ENCODE data around the gene CA11. TPM values are rescaled to one million over a fixed set of nuclear protein-coding genes. Genes with fewer than 3 reads are reported as not detected.

Gene CA11
- total and polyA plus RNA-seq, 9 of the 15 experiments (the other 6 are each of a cell fraction or from before 2014, with no cell fraction given) = 2.9 to 19.9 (median 8.3) TPM

DNA sequence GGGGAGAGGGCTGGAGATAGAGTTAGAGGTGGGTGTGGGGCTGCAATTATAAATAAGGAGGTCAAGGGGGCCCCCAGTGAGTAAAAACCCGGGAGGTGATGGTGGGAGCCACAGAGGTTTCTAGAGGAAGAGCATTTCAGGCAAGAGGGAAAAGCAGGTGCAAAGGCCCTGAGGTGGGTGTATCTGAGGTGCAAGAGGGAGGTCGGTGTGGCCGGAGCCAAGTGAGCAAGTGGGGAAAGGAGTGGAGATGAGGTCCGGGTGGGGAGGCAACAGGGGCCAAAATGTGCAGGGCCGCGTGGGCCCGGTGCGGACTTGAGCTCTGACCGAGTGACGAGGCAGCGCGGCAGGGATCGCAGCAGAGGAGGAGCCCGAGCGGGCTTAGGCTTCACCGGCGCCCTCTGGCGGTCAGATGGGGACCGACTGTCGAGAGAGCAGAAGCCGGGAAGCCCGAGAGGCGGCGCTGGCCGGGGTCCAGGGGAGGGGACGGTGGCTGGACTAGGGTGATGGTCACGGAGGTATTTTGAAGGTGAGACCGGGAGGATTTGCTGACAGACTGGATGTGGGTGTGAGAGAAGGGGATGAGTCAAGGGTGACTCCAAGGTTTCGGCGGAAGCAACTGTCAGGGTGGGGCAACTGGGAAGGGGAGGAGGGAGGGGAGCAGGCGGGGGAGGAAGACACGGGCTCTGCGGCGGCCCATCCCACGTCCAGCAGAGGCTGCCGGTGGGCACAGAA, 57.2 kb downstream of the CA11 start (continued):
- peak; percentile 7; the same call in 1 of the 2 replicates for TF ChIP-seq IRF9 (tag; IDR thresholded peaks at IDR 0.05)
- TF ChIP-seq RBM39 (optimal IDR thresholded peaks at IDR 0.05; ENCODE audit: low read depth, low read length) = no peak
- TF ChIP-seq, protein P1, sequence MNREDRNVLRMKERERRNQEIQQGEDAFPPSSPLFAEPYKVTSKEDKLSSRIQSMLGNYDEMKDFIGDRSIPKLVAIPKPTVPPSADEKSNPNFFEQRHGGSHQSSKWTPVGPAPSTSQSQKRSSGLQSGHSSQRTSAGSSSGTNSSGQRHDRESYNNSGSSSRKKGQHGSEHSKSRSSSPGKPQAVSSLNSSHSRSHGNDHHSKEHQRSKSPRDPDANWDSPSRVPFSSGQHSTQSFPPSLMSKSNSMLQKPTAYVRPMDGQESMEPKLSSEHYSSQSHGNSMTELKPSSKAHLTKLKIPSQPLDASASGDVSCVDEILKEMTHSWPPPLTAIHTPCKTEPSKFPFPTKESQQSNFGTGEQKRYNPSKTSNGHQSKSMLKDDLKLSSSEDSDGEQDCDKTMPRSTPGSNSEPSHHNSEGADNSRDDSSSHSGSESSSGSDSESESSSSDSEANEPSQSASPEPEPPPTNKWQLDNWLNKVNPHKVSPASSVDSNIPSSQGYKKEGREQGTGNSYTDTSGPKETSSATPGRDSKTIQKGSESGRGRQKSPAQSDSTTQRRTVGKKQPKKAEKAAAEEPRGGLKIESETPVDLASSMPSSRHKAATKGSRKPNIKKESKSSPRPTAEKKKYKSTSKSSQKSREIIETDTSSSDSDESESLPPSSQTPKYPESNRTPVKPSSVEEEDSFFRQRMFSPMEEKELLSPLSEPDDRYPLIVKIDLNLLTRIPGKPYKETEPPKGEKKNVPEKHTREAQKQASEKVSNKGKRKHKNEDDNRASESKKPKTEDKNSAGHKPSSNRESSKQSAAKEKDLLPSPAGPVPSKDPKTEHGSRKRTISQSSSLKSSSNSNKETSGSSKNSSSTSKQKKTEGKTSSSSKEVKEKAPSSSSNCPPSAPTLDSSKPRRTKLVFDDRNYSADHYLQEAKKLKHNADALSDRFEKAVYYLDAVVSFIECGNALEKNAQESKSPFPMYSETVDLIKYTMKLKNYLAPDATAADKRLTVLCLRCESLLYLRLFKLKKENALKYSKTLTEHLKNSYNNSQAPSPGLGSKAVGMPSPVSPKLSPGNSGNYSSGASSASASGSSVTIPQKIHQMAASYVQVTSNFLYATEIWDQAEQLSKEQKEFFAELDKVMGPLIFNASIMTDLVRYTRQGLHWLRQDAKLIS (CRISPR knock-in tag; IDR thresholded peaks at IDR 0.05) = peak; percentile 60; the same call in 1 of the 2 replicates
- peak; percentile 28 to 53; a peak in 1 of 4 replicates for TF ChIP-seq UBTF (IDR thresholded peaks at IDR 0.05; ENCODE audit: borderline replicate concordance in 1 of 2, low read depth in 2 of 2, low read length in 2 of 2)
- TF ChIP-seq RAD21 (CRISPR knock-in tag; conservative IDR thresholded peaks at IDR 0.05 in 1 of 2, IDR thresholded peaks at IDR 0.05 in 1 of 2) = peak; percentile 60 to 77
- TF ChIP-seq BRD9 (IDR thresholded peaks at IDR 0.05; ENCODE audit: low read depth, partially characterized antibody) = peak; percentile 85
- TF ChIP-seq ZNF507 (tag; conservative IDR thresholded peaks at IDR 0.05) = no peak
- peak; percentile 49 for TF ChIP-seq NCOR1 (IDR thresholded peaks at IDR 0.05)
- TF ChIP-seq ZNF668 (CRISPR knock-in tag; IDR thresholded peaks at IDR 0.05) = 0 out of 2 replicates have a peak, but pooled peaks have one; percentile 26
- peak; percentile 94 for TF ChIP-seq ZFP36 (IDR thresholded peaks at IDR 0.05; ENCODE audit: low read depth, low read length, partially characterized antibody)
- TF ChIP-seq NR2C1 (IDR thresholded peaks at IDR 0.05) = peak; percentile 61; the same call in 1 of the 2 replicates
- TF ChIP-seq NR2C1 (tag; IDR thresholded peaks at IDR 0.05) = 0 out of 2 replicates have a peak, but pooled peaks have one; percentile 42
- peak; percentile 13; the same call in 1 of the 2 replicates for TF ChIP-seq CBFA2T3 (IDR thresholded peaks at IDR 0.05)
- TF ChIP-seq HDGF (IDR thresholded peaks at IDR 0.05) = peak; percentile 100
- peak in 1 of 2 experiments; percentile 59; a peak in 1 of 4 replicates for TF ChIP-seq NONO (IDR thresholded peaks at IDR 0.05; ENCODE audit: low read depth in 2 of 2, low read length in 1 of 2)
- TF ChIP-seq ZNF445 (CRISPR knock-in tag; IDR thresholded peaks at IDR 0.05; ENCODE audit: low read depth) = no peak
- peak; percentile 78; the same call in 1 of the 2 replicates for TF ChIP-seq CHAMP1 (IDR thresholded peaks at IDR 0.05)
- TF ChIP-seq CBX5 (IDR thresholded peaks at IDR 0.05; ENCODE audit: borderline replicate concordance, low read depth) = peak; percentile 69; the same call in 1 of the 2 replicates

All from K562 (cell line).